SKM-1 (cell line): Measurements from ENCODE around the gene LRBA.
"Not testable (repeated sequence)": the region's sequence is repeated elsewhere in the genome, so short reads cannot be mapped to it uniquely, and the experiment has no call there.

ENCODE experiments used
- DNase-seq: peaks from one replicate; lab custom pipeline; 2025; ENCODE audit not compliant: unreplicated experiment; lab: John Stamatoyannopoulos, UW

Gene LRBA

DNA sequence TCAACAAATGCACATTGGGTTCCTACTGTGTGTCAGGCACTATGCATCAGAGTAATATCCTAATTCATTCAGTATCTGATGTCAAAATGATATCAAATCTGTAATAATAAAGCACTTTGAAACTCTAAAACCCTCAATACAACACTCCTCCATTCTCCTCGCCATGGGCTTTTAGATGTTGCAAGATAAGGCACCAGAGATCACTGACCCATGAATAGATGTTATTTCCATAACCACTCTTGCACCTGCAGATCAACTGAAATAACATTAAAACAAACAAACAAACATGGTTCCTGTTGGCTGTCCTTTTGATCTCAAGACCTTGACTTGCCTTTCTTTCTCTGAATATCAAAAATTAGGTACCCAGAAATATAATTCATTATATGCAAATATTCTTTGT is 333.0 kb downstream of the LRBA start:
- DNase-seq: no peak

DNA sequence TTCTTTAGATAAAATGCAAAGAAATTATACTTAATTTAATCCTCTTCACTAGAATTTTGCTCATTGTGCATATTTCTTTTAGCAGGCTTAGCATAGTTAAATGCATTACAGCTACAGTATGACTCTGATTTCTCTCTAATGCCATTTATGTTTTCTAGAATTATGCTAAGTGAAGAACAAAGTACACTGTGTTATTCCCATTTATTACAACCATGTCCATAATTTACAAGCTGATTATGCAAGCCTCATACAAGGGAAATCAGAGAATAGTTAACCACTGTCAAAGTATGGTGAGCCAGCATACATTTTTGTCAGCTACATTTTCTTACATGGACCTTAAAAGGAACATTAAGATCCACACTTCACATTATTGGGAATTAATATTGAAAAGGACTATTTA is 334.0 kb downstream of the LRBA start:
- no peak for DNase-seq

DNA sequence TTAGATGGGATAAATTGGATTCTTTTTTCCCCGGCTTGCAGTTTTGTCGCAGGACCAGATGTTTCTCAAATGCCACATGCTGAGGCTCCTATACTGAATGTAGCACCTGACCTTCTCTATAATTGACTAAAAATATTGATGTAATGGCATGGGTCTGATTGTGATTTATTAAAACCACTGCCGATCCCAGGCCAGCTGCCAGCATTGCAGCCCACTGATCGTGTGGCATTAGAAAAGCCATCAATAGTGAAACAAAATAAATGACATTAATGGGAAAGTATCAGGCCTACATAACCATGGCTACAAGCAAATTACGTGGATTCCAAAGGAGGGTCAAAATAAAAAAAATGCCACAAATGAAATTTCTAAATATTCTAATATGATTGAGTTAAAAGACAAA is 334.4 kb downstream of the LRBA start:
- DNase-seq: no peak

- DNase-seq: no peak
These were observed 335.2 kb downstream of the LRBA start for GRCh38 chr4:150679765-150680343.

- DNase-seq: no peak
These were observed 335.9 kb downstream of the LRBA start for GRCh38 chr4:150679018-150679764.

DNA sequence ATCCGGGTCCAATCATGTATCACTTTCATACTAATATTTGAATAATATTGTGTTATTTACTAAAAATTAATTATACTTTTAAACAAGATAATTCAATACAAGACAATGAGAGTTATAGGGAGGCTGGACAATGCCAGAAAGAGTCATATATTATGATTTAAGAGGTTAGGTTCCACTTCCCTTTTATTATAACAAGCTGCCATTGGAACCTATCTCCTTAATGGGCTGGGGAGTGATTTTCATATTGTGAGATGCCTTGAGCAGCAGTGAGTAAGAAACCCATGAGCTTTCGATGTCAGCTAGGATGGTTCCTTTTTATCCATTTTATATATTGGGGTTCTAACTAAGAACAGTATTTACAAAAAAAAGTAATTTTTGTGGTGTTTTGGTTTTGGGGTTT is 341.3 kb downstream of the LRBA start:
- no peak for DNase-seq

DNA sequence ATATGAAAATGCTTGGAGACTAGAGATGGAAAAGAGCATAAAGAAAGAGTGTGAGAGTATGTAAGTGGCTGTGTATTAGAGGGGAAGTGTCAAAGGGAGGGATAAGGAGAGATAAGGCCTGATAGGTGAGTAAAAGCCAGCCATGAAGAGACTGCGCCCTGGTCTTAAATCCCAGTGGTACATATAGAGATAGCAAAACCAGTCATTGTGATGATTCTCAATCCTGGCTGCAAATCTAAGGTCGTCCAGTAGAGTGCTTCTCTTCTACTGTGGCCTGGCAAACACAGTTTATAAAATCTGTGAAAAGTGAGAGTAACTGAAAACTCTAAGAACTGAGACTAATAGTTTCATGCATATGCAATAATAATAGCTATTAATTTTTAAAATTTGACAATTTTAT is 346.3 kb downstream of the LRBA start:
- no peak for DNase-seq

GRCh38 chr4:150664935-150665334 is 350.1 kb downstream of the LRBA start:
- no peak for DNase-seq

GRCh38 chr4:150662686-150663085 is 352.4 kb downstream of the LRBA start:
- DNase-seq: no peak

- not testable (repeated sequence) for DNase-seq
These were observed 353.5 kb downstream of the LRBA start for GRCh38 chr4:150661551-150661950.

GRCh38 chr4:150658258-150658657 is 356.8 kb downstream of the LRBA start:
- not testable (repeated sequence) for DNase-seq

GRCh38 chr4:150656891-150657290 is 358.2 kb downstream of the LRBA start:
- no peak for DNase-seq

DNA sequence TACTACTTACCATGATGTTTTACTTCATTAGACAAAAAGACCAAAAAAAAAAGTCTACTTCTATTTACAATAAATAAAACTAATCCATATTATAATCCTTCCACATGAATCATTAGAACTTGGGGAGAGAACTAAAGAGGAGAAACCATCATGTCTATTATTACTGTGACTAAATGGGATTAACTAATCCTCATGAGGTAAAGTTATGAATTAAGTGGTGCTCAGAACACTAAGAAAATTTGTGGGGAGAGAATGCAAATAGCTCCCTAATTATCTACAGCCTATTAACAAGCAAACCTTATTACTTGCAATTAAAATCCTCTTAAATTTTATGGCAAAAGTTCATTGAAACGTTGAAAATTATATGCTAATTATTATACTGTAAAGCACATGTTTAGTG is 364.3 kb downstream of the LRBA start:
- DNase-seq: no peak

DNA sequence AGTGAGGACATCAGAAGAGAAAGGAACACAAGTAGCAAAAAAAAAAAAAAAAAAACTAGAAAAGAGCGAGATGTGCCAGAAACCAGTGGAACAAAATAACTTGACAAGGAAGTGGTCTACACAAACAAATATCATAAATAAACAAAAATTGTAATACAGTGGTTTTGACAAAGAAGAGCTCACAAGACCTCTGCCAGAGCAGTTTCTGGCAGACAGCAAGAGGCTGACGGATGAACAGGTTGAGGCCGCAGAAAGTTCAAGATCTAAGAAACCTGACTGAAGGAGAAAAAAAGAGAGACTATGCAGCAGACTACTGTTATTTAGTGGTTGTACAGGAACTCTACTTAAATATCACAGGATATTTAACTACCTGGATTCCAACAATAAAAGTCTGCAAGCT is 367.0 kb downstream of the LRBA start:
- no peak for DNase-seq

GRCh38 chr4:150647008-150647407 is 368.1 kb downstream of the LRBA start:
- DNase-seq: no peak

GRCh38 chr4:150641612-150642011 is 373.5 kb downstream of the LRBA start:
- no peak for DNase-seq

DNA sequence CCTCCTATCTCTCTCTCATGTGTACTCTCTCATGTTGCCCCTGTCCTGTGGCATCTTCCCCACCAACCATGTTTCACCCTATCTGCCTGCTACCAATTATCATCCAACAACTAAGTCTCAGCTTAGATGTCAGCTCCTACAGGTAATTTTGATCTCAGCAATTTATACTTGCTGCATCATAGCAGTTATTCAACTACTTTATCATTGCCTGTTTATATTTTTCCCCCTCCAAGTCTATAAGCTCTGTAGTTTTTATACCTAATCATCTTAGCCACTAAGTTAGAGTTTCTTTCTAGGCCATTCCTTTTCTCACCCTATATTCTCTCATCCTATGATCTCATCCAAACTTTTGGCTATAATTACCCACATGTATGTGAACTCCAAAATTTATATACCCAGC is 382.4 kb downstream of the LRBA start:
- DNase-seq: no peak

GRCh38 chr4:150628073-150628472 is 387.0 kb downstream of the LRBA start:
- no peak for DNase-seq

DNA sequence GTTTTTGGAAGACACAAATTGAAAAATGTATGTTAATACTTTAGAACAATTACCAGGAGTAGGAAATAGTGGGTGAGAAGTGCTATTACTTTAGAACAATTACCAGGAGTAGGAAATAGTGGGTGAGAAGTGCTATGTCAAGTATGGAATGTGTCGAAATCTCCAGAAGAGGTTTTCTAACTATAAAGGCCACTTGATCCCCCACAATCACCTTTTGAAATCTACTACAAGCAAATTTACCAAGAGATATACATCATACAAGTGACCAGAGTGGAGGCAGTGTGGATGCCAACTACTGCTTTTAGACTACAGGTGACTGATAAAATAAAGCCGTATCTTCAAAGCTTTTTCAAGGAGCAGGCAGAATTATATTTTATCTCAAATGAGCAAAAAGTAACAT is 390.1 kb downstream of the LRBA start:
- DNase-seq: no peak

DNA sequence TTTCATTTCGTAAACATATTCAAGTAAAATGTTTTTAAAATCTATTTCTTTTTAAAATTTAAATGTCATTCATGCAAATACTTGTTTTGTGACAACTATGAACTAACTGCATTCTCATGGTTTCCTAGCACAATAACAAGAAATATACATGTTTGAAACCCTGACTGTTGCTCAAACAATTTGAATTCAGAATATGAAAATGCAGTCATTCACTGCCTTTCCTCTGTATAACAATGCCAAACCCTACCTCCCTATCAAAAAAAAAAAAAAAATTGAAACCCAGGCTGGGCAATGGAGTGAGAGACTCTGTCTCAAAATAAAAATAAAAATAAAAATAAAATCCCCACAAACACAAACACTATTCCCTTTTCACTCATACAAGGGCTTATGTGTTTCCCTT is 391.0 kb downstream of the LRBA start:
- no peak for DNase-seq

DNA sequence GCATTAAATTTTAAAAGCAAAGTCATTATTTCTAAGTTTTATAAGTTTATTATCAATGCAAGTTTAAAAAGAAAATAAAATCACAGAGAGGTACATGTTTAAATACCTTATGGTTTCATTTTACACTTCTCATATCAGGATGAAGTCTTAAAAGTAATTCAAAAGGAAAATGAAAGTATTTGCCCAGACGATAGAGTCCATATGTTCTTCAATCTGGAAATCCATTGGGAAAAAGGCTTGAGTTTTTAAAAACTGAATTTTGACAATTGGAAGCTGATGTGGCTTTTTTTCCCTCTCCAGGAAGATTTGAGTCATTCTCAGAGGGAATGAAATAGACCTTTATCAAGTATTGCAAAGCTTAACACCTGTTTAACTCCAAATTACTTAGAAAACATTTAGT is 396.0 kb downstream of the LRBA start:
- DNase-seq: no peak

- DNase-seq: no peak
These were observed 406.0 kb downstream of the LRBA start for GRCh38 chr4:150609131-150609530.
